Esophagus muscularis mucosa (tissue), 4 donors: ENCODE results near the gene CERKL. TPM values are rescaled to one million over a fixed set of nuclear protein-coding genes. Genes with fewer than 3 reads are reported as not detected.

Experiments used
- DNase-seq: peaks from one replicate; pipeline ENCODE4 v3.0.0-alpha.2; 2017; ENCODE audit errors: extremely low spot score
- H3K27ac ChIP-seq, 4 donors: fragments of 200-600 bp; sonication (generic); replicated peaks in 1 of 4; 1 replicate in 3 of 4; 2 replicates in 1 of 4; pipeline ENCODE4 v1.5.1; 2016 to 2019; ENCODE audit warnings: mild to moderate bottlenecking in 1 of 4
- H3K27me3 ChIP-seq, 4 donors: fragments of 200-600 bp; sonication (generic); one replicate each; pipeline versions ENCODE4 v1.5.1 to v1.6.0; 2016 to 2019
- H3K36me3 ChIP-seq, 4 donors: fragments of 200-600 bp; sonication (generic); one replicate each; pipeline ENCODE4 v1.5.1; 2016 to 2019
- H3K4me1 ChIP-seq, 4 donors: fragments of 200-600 bp; sonication (generic); one replicate each; pipeline ENCODE4 v1.5.1; 2016 to 2019
- H3K4me3 ChIP-seq, 4 donors: fragments of 200-600 bp; sonication (generic); 1 replicate in 2 of 4; 2 replicates in 2 of 4; pipeline ENCODE4 v1.5.1; 2016 to 2019; ENCODE audit warnings: mild to moderate bottlenecking in 4 of 4, moderate library complexity in 1 of 4
- H3K9me3 ChIP-seq, 4 donors: fragments of 200-600 bp; sonication (generic); 1 replicate in 3 of 4; 2 replicates in 1 of 4; pipeline ENCODE4 v1.5.1; 2016 to 2019
- EP300 ChIP-seq: sonication (generic); formaldehyde crosslinking; IDR thresholded peaks from one replicate; pipeline ENCODE4 v1.6.1; 2017; ENCODE audit warnings: antibody characterized with exemption
- POLR2A ChIP-seq: fragments of 450-650 bp; IDR thresholded peaks from one replicate; pipeline ENCODE4 v1.6.1; 2017; ENCODE audit warnings: antibody characterized with exemption, moderate library complexity, mild to moderate bottlenecking, low read depth
- POLR2AphosphoS5 ChIP-seq, 2 donors: sonication (generic); formaldehyde crosslinking; IDR thresholded peaks; one replicate each; pipeline ENCODE4 v1.6.1; 2017; ENCODE audit warnings: antibody characterized with exemption in 2 of 2
- WGBS: methylation state at CpG from one replicate; pipeline ENCODE4 v1.1.5; 2018; 5-methylcytosine and 5-hydroxymethylcytosine counted together
- intact Hi-C: fragments of 100-400 bp; cut with DNase I; formaldehyde crosslinking; loops from one replicate; pipeline ENCODE4 v1.15.1; 2023
- total RNA-seq, 4 donors: library from RNA; depleted of rRNA; stranded (reverse); fragments of >200 nt; gene quantifications; one replicate each; pipeline versions ENCODE4 v1.1.0 to v1.2.1, GENCODE V29; 2016
- TF ChIP-seq, protein P1 (sequence below), 3 experiments: fragments of 200-600 bp in 2 of 3; fragments of 450-650 bp in 1 of 3; sonication (generic) in 2 of 3; IDR thresholded peaks; one replicate each; pipeline ENCODE4 v1.5.1; 2017 to 2019; ENCODE audit warnings: antibody characterized with exemption in 3 of 3, mild to moderate bottlenecking in 2 of 3, moderate library complexity in 1 of 3

CERKL gene
- total RNA-seq, 4 donors from 2014 or later = 0.17 to 0.19 TPM; not detected in 2

GRCh38 chr2:181554061-181554830 lies 102.7 kb downstream of the CERKL start:
- TF ChIP-seq POLR2A (no peak), POLR2AphosphoS5 (IDR thresholded peaks at IDR 0.05) (no peak), EP300 (no peak)
- TF ChIP-seq, protein P1, sequence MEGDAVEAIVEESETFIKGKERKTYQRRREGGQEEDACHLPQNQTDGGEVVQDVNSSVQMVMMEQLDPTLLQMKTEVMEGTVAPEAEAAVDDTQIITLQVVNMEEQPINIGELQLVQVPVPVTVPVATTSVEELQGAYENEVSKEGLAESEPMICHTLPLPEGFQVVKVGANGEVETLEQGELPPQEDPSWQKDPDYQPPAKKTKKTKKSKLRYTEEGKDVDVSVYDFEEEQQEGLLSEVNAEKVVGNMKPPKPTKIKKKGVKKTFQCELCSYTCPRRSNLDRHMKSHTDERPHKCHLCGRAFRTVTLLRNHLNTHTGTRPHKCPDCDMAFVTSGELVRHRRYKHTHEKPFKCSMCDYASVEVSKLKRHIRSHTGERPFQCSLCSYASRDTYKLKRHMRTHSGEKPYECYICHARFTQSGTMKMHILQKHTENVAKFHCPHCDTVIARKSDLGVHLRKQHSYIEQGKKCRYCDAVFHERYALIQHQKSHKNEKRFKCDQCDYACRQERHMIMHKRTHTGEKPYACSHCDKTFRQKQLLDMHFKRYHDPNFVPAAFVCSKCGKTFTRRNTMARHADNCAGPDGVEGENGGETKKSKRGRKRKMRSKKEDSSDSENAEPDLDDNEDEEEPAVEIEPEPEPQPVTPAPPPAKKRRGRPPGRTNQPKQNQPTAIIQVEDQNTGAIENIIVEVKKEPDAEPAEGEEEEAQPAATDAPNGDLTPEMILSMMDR (IDR thresholded peaks at IDR 0.05) = no peak
- peaks cover 0 to 12% (median 3%) of the 10 kb centered on the region in 4 donors for H3K4me1 ChIP-seq
- H3K36me3 ChIP-seq = no peaks in the 10 kb centered on the region
- no peak for DNase-seq
- no peak overlapping the region for H3K4me3 ChIP-seq
- intact Hi-C loops = no loop called here
- no peaks in the 10 kb centered on the region for H3K27me3 ChIP-seq
- 80% methylated on average over 2 of the region's 2 CpGs for WGBS
- H3K9me3 ChIP-seq = no peaks in the 10 kb centered on the region
- no peak overlapping the region for H3K27ac ChIP-seq

GRCh38 chr2:181553244-181553643 lies 103.7 kb downstream of the CERKL start:
- 93% methylated on average over 2 of the region's 2 CpGs for WGBS
- no peaks in the 10 kb centered on the region for H3K27me3 ChIP-seq
- DNase-seq = no peak
- H3K4me1 ChIP-seq = peaks cover 0 to 12% (median 3%) of the 10 kb centered on the region in 4 donors
- no peaks in the 10 kb centered on the region for H3K9me3 ChIP-seq
- H3K36me3 ChIP-seq = no peaks in the 10 kb centered on the region
- H3K4me3 ChIP-seq = no peak overlapping the region
- TF ChIP-seq EP300 = no peak
- TF ChIP-seq, protein P1 (IDR thresholded peaks at IDR 0.05) = no peak
- no peak for TF ChIP-seq POLR2AphosphoS5 (IDR thresholded peaks at IDR 0.05)
- no peak for TF ChIP-seq POLR2A
- intact Hi-C loops = no loop called here
- no peak overlapping the region for H3K27ac ChIP-seq

- TF ChIP-seq POLR2AphosphoS5 (IDR thresholded peaks at IDR 0.05) (no peak), POLR2A (no peak), EP300 (no peak)
- TF ChIP-seq, protein P1 (IDR thresholded peaks at IDR 0.05) = no peak
- Histone ChIP-seq H3K27ac (no peak overlapping the region), H3K36me3 (no peaks in the 10 kb centered on the region), H3K4me1 (peaks cover 0 to 12% (median 3%) of the 10 kb centered on the region in 4 donors), H3K27me3 (no peaks in the 10 kb centered on the region), H3K4me3 (no peak overlapping the region), H3K9me3 (no peaks in the 10 kb centered on the region)
- WGBS = 58% methylated on average over 1 of the region's 1 CpG
- intact Hi-C loops = no loop called here
- no peak for DNase-seq
Measured at GRCh38 chr2:181552808-181553207, 104.1 kb downstream of the CERKL start.

DNA sequence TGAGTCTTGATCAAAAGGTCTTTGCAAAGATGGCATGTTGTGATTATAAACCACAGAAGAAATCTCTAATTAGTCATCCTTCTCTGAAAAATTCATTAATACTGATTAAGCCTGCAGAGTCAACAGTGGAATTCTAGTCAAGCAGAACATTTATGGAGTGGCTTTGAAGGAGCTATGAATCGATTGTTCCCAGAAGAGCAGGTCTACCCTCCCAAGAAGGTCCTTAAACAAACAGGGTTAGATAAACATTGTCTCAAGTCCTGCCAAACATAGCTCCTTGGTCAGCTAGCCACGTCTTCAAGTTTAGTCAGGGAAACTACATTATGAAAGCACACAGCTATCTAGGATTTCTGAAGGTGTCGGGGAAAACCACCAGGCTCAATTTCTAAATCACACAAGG lies 110.8 kb downstream of the CERKL start:
- TF ChIP-seq EP300 (no peak), POLR2AphosphoS5 (IDR thresholded peaks at IDR 0.05) (no peak), POLR2A (no peak)
- TF ChIP-seq, protein P1 (IDR thresholded peaks at IDR 0.05) = no peak
- no peak for DNase-seq
- no peaks in the 10 kb centered on the region for H3K4me1 ChIP-seq
- intact Hi-C loops = no loop called here
- no peaks in the 10 kb centered on the region for H3K9me3 ChIP-seq
- no peak overlapping the region for H3K4me3 ChIP-seq
- WGBS = 53% methylated on average over 3 of the region's 3 CpGs
- H3K27me3 ChIP-seq = no peaks in the 10 kb centered on the region
- no peaks in the 10 kb centered on the region for H3K36me3 ChIP-seq
- H3K27ac ChIP-seq = no peak overlapping the region
